HepG2 (cell line): ENCODE data around the gene GJC1. TPM values are rescaled to one million over a fixed set of nuclear protein-coding genes. Genes with fewer than 3 reads are reported as not detected.
"Not testable (repeated sequence)": the region's sequence is repeated elsewhere in the genome, so short reads cannot be mapped to it uniquely, and the experiment has no call there.

Experiments used
- ATAC-seq: fragments of 200-7000 bp; cut with Tn5 transposase; 3 replicates; pipeline ENCODE4 v1.9.1; 2020; ENCODE audit warnings: mild to moderate bottlenecking, moderate library complexity
- BruUV-seq: library from RNA; stranded (reverse); fragments of 400-500 nt; replicated peaks from 2 replicates; lab custom pipeline; 2021; lab: Mats Ljungman, UMichigan
- CTCF ChIA-PET: fragments of 300-600 bp; formaldehyde crosslinking; extraction: SDS; loops from one replicate; lab custom pipeline; 2021; ENCODE audit warnings: low total read pairs, inconsistent platforms, low intra/inter-chr PET ratio; lab: Yijun Ruan, JAX
- POLR2A ChIA-PET: fragments of 350-600 bp; sonication (Branson Sonifier 250); formaldehyde crosslinking; loops from one replicate; lab custom pipeline; 2020; ENCODE audit warnings: antibody characterized with exemption, inconsistent platforms; lab: Yijun Ruan, JAX
- DNase-seq: peaks from one replicate; pipeline ENCODE4 v3.0.0-alpha.2; 2015; ENCODE audit warnings: low spot score
- FAIRE-seq: peaks from 3 replicates; lab custom pipeline; 2011; peaks lifted over from hg19 to GRCh38; lab: Jason Lieb, UNC
- H2AFZ ChIP-seq: one replicate; pipeline ENCODE4 v1.6.1; 2011; ENCODE audit warnings: low read length, inconsistent platforms
- H3K27ac ChIP-seq: fragments of 300-600 bp; 3 replicates; pipeline ENCODE4 v1.8.0; 2011; ENCODE audit warnings: mixed run types, mild to moderate bottlenecking, mixed read lengths, low read length, inconsistent platforms; ENCODE audit not compliant: insufficient read depth; ENCODE audit errors: extremely low read length
- H3K27me3 ChIP-seq, 2 experiments: fragments of 200-600 bp in 1 of 2; 2 replicates in 1 of 2; 3 replicates in 1 of 2; pipeline versions ENCODE4 v1.6.0 to v1.8.0; 2011; ENCODE audit warnings: low read length in 2 of 2, mild to moderate bottlenecking in 2 of 2, moderate library complexity in 2 of 2, inconsistent platforms in 1 of 2; ENCODE audit not compliant: insufficient read depth in 2 of 2, control insufficient read depth in 1 of 2
- H3K36me3 ChIP-seq, 2 experiments: fragments of 200-600 bp in 1 of 2; replicated peaks in 1 of 2; 2 replicates in 1 of 2; 3 replicates in 1 of 2; pipeline versions ENCODE4 v1.5.1 to v1.8.0; 2011; ENCODE audit warnings: low read length in 2 of 2, inconsistent platforms in 1 of 2; ENCODE audit not compliant: insufficient read depth in 2 of 2, control insufficient read depth in 1 of 2
- H3K4me1 ChIP-seq: 2 replicates; pipeline ENCODE4 v1.5.1; 2012; ENCODE audit warnings: low read length, inconsistent platforms; ENCODE audit not compliant: insufficient read depth
- H3K4me2 ChIP-seq: 2 replicates; pipeline ENCODE4 v1.6.0; 2011; ENCODE audit warnings: low read depth, low read length, inconsistent platforms
- H3K4me3 ChIP-seq, 3 experiments: fragments of 200-600 bp in 1 of 3; sonication (generic), shearing (Covaris generic) in 1 of 3; replicated peaks in 1 of 3; 2 replicates each; pipeline ENCODE4 v1.5.1; 2011 to 2016; ENCODE audit warnings: low read length in 3 of 3, inconsistent platforms in 2 of 3, low read depth in 2 of 3, mild to moderate bottlenecking in 2 of 3, control low read depth in 1 of 3, mixed read lengths in 1 of 3; ENCODE audit not compliant: insufficient read depth in 1 of 3
- H3K79me2 ChIP-seq: one replicate; pipeline ENCODE4 v1.6.1; 2011; ENCODE audit warnings: low read length, inconsistent platforms; ENCODE audit not compliant: insufficient read depth
- H3K9ac ChIP-seq: 2 replicates; pipeline ENCODE4 v1.6.0; 2011; ENCODE audit warnings: mild to moderate bottlenecking, low read depth, low read length, inconsistent platforms; ENCODE audit not compliant: insufficient read depth
- H3K9me3 ChIP-seq: 2 replicates; pipeline ENCODE4 v1.5.1; 2012; ENCODE audit warnings: mild to moderate bottlenecking, low read length
- H4K20me1 ChIP-seq: 2 replicates; pipeline ENCODE4 v1.6.0; 2011; ENCODE audit warnings: inconsistent platforms, mild to moderate bottlenecking, low read length, moderate library complexity; ENCODE audit not compliant: insufficient read depth
- FOXA3 ChIP-seq: IDR thresholded peaks from 2 replicates; pipeline ENCODE4 v1.6.1; 2016; ENCODE audit warnings: missing genetic modification reagents, missing compliant biosample characterization
- POLR2A ChIP-seq, 2 experiments: IDR thresholded peaks; 2 replicates each; pipeline ENCODE4 v1.6.1; 2011; ENCODE audit warnings: low read depth in 2 of 2, low read length in 2 of 2, mild to moderate bottlenecking in 1 of 2, moderate library complexity in 1 of 2; ENCODE audit not compliant: insufficient read depth in 1 of 2
- ZBTB33 ChIP-seq: sonication (generic); formaldehyde crosslinking; IDR thresholded peaks from 2 replicates; pipeline ENCODE4 v1.4.0; 2020; ENCODE audit warnings: missing genetic modification reagents
- ZNF329 ChIP-seq: sonication (generic); formaldehyde crosslinking; IDR thresholded peaks from 2 replicates; pipeline ENCODE4 v1.9.0; 2021; ENCODE audit warnings: low read depth, mild to moderate bottlenecking, missing genetic modification reagents
- WGBS: methylation state at CpG from one replicate; pipeline ENCODE4 v1.1.6; 2017; ENCODE audit warnings: low lambda C conversion rate; 5-methylcytosine and 5-hydroxymethylcytosine counted together
- in situ Hi-C: cut with HindIII; loops from 2 replicates; pipeline ENCODE4 v1.10.0; 2017; ENCODE audit warnings: low pct_unique_long_range_greater_than_20kb; ENCODE audit not compliant: extremely low pct_ligation_motif_present
- intact Hi-C: fragments of 100-400 bp; cut with micrococcal nuclease; formaldehyde crosslinking; loops from one replicate; pipeline ENCODE4 v1.10.0; 2022; ENCODE audit not compliant: unreplicated experiment
- polyA plus RNA-seq, 8 experiments: library from polyadenylated mRNA; depleted of rRNA in 3 of 8; stranded (reverse) in 7 of 8; unstranded in 1 of 8; fragments of >200 nt; fragmentation: Illumina TruSeq in 4 of 8; extraction: Trizol in 4 of 8; gene quantifications; 2 replicates each; pipeline versions ENCODE4 v1.2.1 to v1.2.3, GENCODE V29; 2011 to 2016; ENCODE audit warnings: low read depth in 4 of 8, missing spikeins in 1 of 8, mixed read lengths in 1 of 8; ENCODE audit not compliant: insufficient read depth in 1 of 8
- total RNA-seq, 5 experiments: library from RNA; depleted of rRNA; stranded (reverse); fragments of >200 nt; fragmentation: Illumina TruSeq; extraction: Trizol; gene quantifications; 2 replicates each; pipeline ENCODE4 v1.2.3, GENCODE V29; 2016; ENCODE audit warnings: low read depth in 1 of 5
- TF ChIP-seq, protein P1 (sequence below): sonication (generic); formaldehyde crosslinking; IDR thresholded peaks from one replicate; pipeline ENCODE4 v1.5.1; 2020; ENCODE audit warnings: mild to moderate bottlenecking, missing genetic modification reagents; ENCODE audit errors: not compliant biosample characterization

GJC1 gene
- total and polyA plus RNA-seq, 2 of the 13 experiments (the other 11 are each of a cell fraction or from before 2014, with no cell fraction given), result 1.7 TPM

DNA sequence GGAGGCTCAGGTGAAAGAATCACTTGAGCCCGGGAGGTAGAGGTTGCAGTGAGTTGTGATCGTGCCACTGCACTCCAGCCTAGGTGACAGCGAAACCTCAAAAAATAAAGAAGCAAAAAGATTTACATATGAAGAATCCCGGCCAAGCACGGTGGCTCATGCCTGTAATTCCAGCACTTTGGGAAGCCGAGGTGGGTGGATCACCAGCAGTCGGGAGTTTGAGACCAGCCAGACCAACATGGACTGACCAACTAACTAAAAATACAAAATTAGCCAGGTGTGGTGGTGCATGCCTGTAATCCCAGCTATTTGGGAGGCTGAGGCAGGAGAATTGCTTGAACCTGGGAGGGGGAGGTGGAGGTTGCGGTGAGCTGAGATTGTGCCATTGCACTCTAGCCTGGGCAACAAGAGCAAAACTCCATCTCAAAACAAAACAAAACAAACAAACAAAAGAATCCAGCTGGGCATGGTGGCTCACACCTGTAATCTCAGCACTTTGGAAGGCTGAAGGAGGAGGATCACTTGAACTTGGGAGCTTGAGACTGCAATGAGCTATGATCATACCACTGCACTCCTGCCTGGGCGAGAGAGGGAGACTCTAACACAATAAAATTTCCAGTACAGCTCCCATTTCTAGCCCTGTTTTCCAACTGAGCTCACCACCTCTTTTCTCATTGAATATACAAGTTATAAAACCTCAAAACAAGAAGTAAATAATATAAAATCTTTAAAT, 21.3 kb downstream of the GJC1 start:
- intact Hi-C loops, FAIRE-seq: not testable (repeated sequence)
- WGBS, result 84% methylated on average over 9 of the region's 9 CpGs

DNA sequence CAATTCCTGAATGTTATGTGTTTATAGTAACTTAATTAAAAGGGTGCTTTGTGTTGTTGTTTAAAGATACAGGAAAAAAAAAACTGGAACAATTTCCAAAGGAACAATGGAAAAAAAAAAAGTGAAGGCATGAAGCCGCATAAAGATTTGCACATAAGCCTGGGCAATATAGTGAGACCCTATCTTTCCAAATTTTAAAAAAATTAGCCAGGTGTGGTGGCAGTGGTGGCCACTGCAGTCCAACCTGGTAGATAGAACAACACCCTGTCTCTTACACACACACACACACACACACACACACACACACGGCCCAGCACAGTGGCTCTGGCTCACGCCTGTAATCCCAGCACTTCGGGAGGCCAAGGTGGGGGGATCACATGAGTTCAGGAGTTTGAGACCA, 21.9 kb downstream of the GJC1 start:
- DNase-seq, result no peak
- FAIRE-seq, result no peak
- intact Hi-C loops (no loop called here), in situ Hi-C loops (no loop called here)
- Histone ChIP-seq H2AFZ (no peak overlapping the region), H3K9ac (no peak overlapping the region), H3K27me3 (0 out of 5 replicates have a peak, but pooled peaks cover 0 to 4% of the 10 kb centered on the region in 2 experiments), H3K4me2 (no peak overlapping the region), H3K36me3 (peaks cover 0 to 1% of the 10 kb centered on the region in 2 experiments; a peak in 3 of 5 replicates), H3K4me3 (no peak overlapping the region), H3K79me2 (no peaks in the 10 kb centered on the region), H4K20me1 (no peaks in the 10 kb centered on the region), H3K9me3 (no peaks in the 10 kb centered on the region), H3K4me1 (no peaks in the 10 kb centered on the region), H3K27ac (no peak overlapping the region)
- TF ChIP-seq, protein P1, sequence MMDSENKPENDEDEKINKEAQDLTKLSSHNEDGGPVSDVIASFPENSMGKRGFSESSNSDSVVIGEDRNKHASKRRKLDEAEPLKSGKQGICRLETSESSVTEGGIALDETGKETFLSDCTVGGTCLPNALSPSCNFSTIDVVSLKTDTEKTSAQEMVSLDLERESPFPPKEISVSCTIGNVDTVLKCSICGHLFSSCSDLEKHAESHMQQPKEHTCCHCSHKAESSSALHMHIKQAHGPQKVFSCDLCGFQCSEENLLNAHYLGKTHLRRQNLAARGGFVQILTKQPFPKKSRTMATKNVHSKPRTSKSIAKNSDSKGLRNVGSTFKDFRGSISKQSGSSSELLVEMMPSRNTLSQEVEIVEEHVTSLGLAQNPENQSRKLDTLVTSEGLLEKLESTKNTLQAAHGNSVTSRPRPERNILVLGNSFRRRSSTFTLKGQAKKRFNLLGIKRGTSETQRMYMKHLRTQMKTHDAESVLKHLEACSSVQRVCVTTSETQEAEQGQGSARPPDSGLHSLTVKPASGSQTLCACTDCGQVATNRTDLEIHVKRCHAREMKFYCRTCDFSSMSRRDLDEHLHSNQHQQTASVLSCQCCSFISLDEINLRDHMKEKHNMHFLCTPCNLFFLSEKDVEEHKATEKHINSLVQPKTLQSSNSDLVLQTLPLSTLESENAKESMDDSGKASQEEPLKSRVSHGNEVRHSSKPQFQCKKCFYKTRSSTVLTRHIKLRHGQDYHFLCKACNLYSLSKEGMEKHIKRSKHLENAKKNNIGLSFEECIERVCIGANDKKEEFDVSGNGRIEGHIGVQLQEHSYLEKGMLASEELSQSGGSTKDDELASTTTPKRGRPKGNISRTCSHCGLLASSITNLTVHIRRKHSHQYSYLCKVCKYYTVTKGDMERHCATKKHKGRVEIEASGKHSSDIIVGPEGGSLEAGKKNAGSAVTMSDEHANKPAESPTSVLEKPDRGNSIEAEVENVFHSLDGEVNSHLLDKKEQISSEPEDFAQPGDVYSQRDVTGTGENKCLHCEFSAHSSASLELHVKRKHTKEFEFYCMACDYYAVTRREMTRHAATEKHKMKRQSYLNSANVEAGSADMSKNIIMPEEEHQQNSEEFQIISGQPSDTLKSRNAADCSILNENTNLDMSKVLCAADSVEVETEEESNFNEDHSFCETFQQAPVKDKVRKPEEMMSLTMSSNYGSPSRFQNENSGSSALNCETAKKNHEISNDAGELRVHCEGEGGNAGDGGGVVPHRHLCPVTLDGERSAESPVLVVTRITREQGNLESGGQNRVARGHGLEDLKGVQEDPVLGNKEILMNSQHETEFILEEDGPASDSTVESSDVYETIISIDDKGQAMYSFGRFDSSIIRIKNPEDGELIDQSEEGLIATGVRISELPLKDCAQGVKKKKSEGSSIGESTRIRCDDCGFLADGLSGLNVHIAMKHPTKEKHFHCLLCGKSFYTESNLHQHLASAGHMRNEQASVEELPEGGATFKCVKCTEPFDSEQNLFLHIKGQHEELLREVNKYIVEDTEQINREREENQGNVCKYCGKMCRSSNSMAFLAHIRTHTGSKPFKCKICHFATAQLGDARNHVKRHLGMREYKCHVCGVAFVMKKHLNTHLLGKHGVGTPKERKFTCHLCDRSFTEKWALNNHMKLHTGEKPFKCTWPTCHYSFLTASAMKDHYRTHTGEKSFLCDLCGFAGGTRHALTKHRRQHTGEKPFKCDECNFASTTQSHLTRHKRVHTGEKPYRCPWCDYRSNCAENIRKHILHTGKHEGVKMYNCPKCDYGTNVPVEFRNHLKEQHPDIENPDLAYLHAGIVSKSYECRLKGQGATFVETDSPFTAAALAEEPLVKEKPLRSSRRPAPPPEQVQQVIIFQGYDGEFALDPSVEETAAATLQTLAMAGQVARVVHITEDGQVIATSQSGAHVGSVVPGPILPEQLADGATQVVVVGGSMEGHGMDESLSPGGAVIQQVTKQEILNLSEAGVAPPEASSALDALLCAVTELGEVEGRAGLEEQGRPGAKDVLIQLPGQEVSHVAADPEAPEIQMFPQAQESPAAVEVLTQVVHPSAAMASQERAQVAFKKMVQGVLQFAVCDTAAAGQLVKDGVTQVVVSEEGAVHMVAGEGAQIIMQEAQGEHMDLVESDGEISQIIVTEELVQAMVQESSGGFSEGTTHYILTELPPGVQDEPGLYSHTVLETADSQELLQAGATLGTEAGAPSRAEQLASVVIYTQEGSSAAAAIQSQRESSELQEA (CRISPR knock-in tag), result no peak
- no peak for TF ChIP-seq POLR2A (IDR thresholded peaks at IDR 0.05; ENCODE audit: insufficient read depth in 1 of 2, low read depth in 2 of 2, low read length in 2 of 2)
- TF ChIP-seq ZNF329 (CRISPR knock-in tag), result no peak
- no peak for TF ChIP-seq FOXA3 (CRISPR knock-in tag)
- TF ChIP-seq ZBTB33 (CRISPR knock-in tag), result no peak
- ChIA-PET CTCF (no interaction called here), POLR2A (no interaction called here)
- BruUV-seq, result no TSS peak
- 84% methylated on average over 4 of the region's 4 CpGs for WGBS
- no peak for ATAC-seq

More for the DNA sequence above, 21.3 kb downstream of the GJC1 start:
- H3K4me1 ChIP-seq, H3K9me3 ChIP-seq, H4K20me1 ChIP-seq, H3K4me2 ChIP-seq, H2AFZ ChIP-seq, H3K9ac ChIP-seq, CTCF ChIA-PET, POLR2A ChIA-PET, in situ Hi-C loops, BruUV-seq, H3K27ac ChIP-seq, H3K27me3 ChIP-seq, H3K36me3 ChIP-seq, H3K79me2 ChIP-seq, H3K4me3 ChIP-seq, DNase-seq, ATAC-seq: not testable (repeated sequence)
